Measurements from ENCODE around the gene MRGPRD. TPM values are rescaled to one million over a fixed set of nuclear protein-coding genes. Genes with fewer than 3 reads are reported as not detected.
A peak's percentile ranks its signal among the peaks of the same experiment; 100 is the strongest.

The MRGPRD gene
- total RNA-seq, 1 donor, result not detected

- Histone ChIP-seq H4K20me1 (ENCODE audit: insufficient read depth, low read length) (no peaks in the 10 kb centered on the region), H3K4me1 (ENCODE audit: insufficient read depth, low read length) (peaks cover 15% of the 10 kb centered on the region), H2AFZ (ENCODE audit: low read length) (no peak overlapping the region), H3K36me3 (ENCODE audit: insufficient read depth, low read length) (no peaks in the 10 kb centered on the region), H3K27me3 (ENCODE audit: insufficient read depth, low read length) (no peaks in the 10 kb centered on the region), H3K4me2 (ENCODE audit: insufficient read depth, low read length) (no peak overlapping the region), H3K9me3 (ENCODE audit: low read depth, low read length) (no peaks in the 10 kb centered on the region), H3K79me2 (ENCODE audit: insufficient read depth, low read length) (no peaks in the 10 kb centered on the region), H3K4me3 (ENCODE audit: insufficient read depth, low read length) (no peak overlapping the region), H3K27ac (ENCODE audit: low read depth, low read length) (no peak overlapping the region)
- DNase-seq (ENCODE audit: insufficient read length, low spot score, missing footprints), result no peak
- no peak for TF ChIP-seq CTCF (IDR thresholded peaks at IDR 0.05; ENCODE audit: extremely low read depth, low read depth, low read length)
Measured at GRCh38 chr11:68948935-68949334, 31.9 kb downstream of the MRGPRD start.

- Histone ChIP-seq H3K27ac (ENCODE audit: low read depth, low read length) (no peak overlapping the region), H3K79me2 (ENCODE audit: insufficient read depth, low read length) (no peaks in the 10 kb centered on the region), H3K4me1 (ENCODE audit: insufficient read depth, low read length) (peaks cover 15% of the 10 kb centered on the region), H3K9me3 (ENCODE audit: low read depth, low read length) (no peaks in the 10 kb centered on the region), H3K4me3 (ENCODE audit: insufficient read depth, low read length) (no peak overlapping the region), H3K4me2 (ENCODE audit: insufficient read depth, low read length) (no peak overlapping the region), H3K27me3 (ENCODE audit: insufficient read depth, low read length) (no peaks in the 10 kb centered on the region), H3K36me3 (ENCODE audit: insufficient read depth, low read length) (no peaks in the 10 kb centered on the region), H2AFZ (ENCODE audit: low read length) (no peak overlapping the region), H4K20me1 (ENCODE audit: insufficient read depth, low read length) (no peaks in the 10 kb centered on the region)
- no peak for DNase-seq (ENCODE audit: insufficient read length, low spot score, missing footprints)
- no peak for TF ChIP-seq CTCF (IDR thresholded peaks at IDR 0.05; ENCODE audit: extremely low read depth, low read depth, low read length)
Measured at GRCh38 chr11:68948496-68948895, 32.3 kb downstream of the MRGPRD start.

GRCh38 chr11:68947151-68947550 lies 33.6 kb downstream of the MRGPRD start:
- no peak for TF ChIP-seq CTCF (IDR thresholded peaks at IDR 0.05; ENCODE audit: extremely low read depth, low read depth, low read length)
- no peak overlapping the region for H2AFZ ChIP-seq (ENCODE audit: low read length)
- peak overlapping the region; percentile 81 for H3K27ac ChIP-seq (ENCODE audit: low read depth, low read length)
- H4K20me1 ChIP-seq (ENCODE audit: insufficient read depth, low read length), result no peaks in the 10 kb centered on the region
- H3K4me2 ChIP-seq (ENCODE audit: insufficient read depth, low read length), result no peak overlapping the region
- no peaks in the 10 kb centered on the region for H3K9me3 ChIP-seq (ENCODE audit: low read depth, low read length)
- no peak for DNase-seq (ENCODE audit: insufficient read length, low spot score, missing footprints)
- H3K4me3 ChIP-seq (ENCODE audit: insufficient read depth, low read length), result no peak overlapping the region
- no peaks in the 10 kb centered on the region for H3K36me3 ChIP-seq (ENCODE audit: insufficient read depth, low read length)
- H3K4me1 ChIP-seq (ENCODE audit: insufficient read depth, low read length), result peaks cover 23% of the 10 kb centered on the region
- H3K79me2 ChIP-seq (ENCODE audit: insufficient read depth, low read length), result no peaks in the 10 kb centered on the region
- H3K27me3 ChIP-seq (ENCODE audit: insufficient read depth, low read length), result no peaks in the 10 kb centered on the region

- Histone ChIP-seq H3K27ac (ENCODE audit: low read depth, low read length) (peak overlapping the region; percentile 81), H3K4me1 (ENCODE audit: insufficient read depth, low read length) (peaks cover 23% of the 10 kb centered on the region), H4K20me1 (ENCODE audit: insufficient read depth, low read length) (no peaks in the 10 kb centered on the region), H3K36me3 (ENCODE audit: insufficient read depth, low read length) (no peaks in the 10 kb centered on the region), H3K9me3 (ENCODE audit: low read depth, low read length) (no peaks in the 10 kb centered on the region), H3K4me3 (ENCODE audit: insufficient read depth, low read length) (peak overlapping the region; percentile 1), H3K27me3 (ENCODE audit: insufficient read depth, low read length) (no peaks in the 10 kb centered on the region), H2AFZ (ENCODE audit: low read length) (no peak overlapping the region), H3K4me2 (ENCODE audit: insufficient read depth, low read length) (peak overlapping the region; percentile 64), H3K79me2 (ENCODE audit: insufficient read depth, low read length) (no peaks in the 10 kb centered on the region)
- TF ChIP-seq CTCF (IDR thresholded peaks at IDR 0.05; ENCODE audit: extremely low read depth, low read depth, low read length), result no peak
- DNase-seq (ENCODE audit: insufficient read length, low spot score, missing footprints), result peak; percentile 97
Measured at GRCh38 chr11:68946416-68947090, 34.2 kb downstream of the MRGPRD start.
